K562 (cell line): ENCODE measurements around the gene OR2S2. TPM values are rescaled to one million over a fixed set of nuclear protein-coding genes. Genes with fewer than 3 reads are reported as not detected.

Experiments used
- ARID2 ChIP-seq: fragments of 450-650 bp; IDR thresholded peaks from 2 replicates; pipeline ENCODE4 v1.6.1; 2017; ENCODE audit warnings: antibody characterized with exemption, mild to moderate bottlenecking
- ARID4B ChIP-seq: sonication (generic); formaldehyde crosslinking; IDR thresholded peaks from 2 replicates; pipeline ENCODE4 v1.8.0; 2022; ENCODE audit warnings: mild to moderate bottlenecking, missing genetic modification reagents
- CBX3 ChIP-seq, 2 experiments: IDR thresholded peaks; 1 replicate in 1 of 2; 2 replicates in 1 of 2; pipeline ENCODE4 v1.6.1; 2012; ENCODE audit warnings: inconsistent platforms in 2 of 2, low read length in 2 of 2, borderline replicate concordance in 1 of 2, control low read depth in 1 of 2
- CGGBP1 ChIP-seq: fragments of 250-450 bp; sonication (Bioruptor Pico); IDR thresholded peaks from 2 replicates; pipeline ENCODE4 v1.9.0; 2021; ENCODE audit warnings: mild to moderate bottlenecking
- CHCHD3 ChIP-seq: fragments of 250-450 bp; sonication (Bioruptor Pico); IDR thresholded peaks from 2 replicates; pipeline ENCODE4 v2.1.2; 2022; ENCODE audit warnings: mild to moderate bottlenecking
- CTCF ChIP-seq, 3 experiments: IDR thresholded peaks in 2 of 3; conservative IDR thresholded peaks in 1 of 3; 2 replicates each; pipeline ENCODE4 v1.5.1; 2011 to 2012; ENCODE audit warnings: low read length in 3 of 3, mild to moderate bottlenecking in 3 of 3, control low read depth in 2 of 3, improper control_type of control experiment in 1 of 3, inconsistent platforms in 1 of 3, low read depth in 1 of 3, mixed read lengths in 1 of 3, moderate library complexity in 1 of 3; ENCODE audit not compliant: insufficient read depth in 2 of 3
- ELF2 ChIP-seq: fragments of 250-450 bp; sonication (Bioruptor Pico); IDR thresholded peaks from 2 replicates; pipeline ENCODE4 v1.5.0; 2021; ENCODE audit warnings: mild to moderate bottlenecking
- FIP1L1 ChIP-seq: fragments of 200-400 bp; formaldehyde crosslinking; IDR thresholded peaks from 2 replicates; pipeline ENCODE4 v1.6.1; 2018; ENCODE audit warnings: mild to moderate bottlenecking, low read depth, low read length; ENCODE audit not compliant: poor library complexity, severe bottlenecking
- FOXK2 ChIP-seq, 2 experiments: fragments of 450-650 bp; IDR thresholded peaks in 1 of 2; conservative IDR thresholded peaks in 1 of 2; 2 replicates each; pipeline ENCODE4 v1.6.1; 2016; ENCODE audit warnings: low read depth in 2 of 2, mild to moderate bottlenecking in 1 of 2
- FOXP1 ChIP-seq: sonication (generic); formaldehyde crosslinking; IDR thresholded peaks from 2 replicates; pipeline ENCODE4 v1.8.0; 2022; ENCODE audit warnings: mild to moderate bottlenecking, missing genetic modification reagents
- IRF2 ChIP-seq: sonication (generic); formaldehyde crosslinking; IDR thresholded peaks from 2 replicates; pipeline ENCODE4 v1.8.1; 2022; ENCODE audit warnings: mild to moderate bottlenecking, missing genetic modification reagents
- NCOA6 ChIP-seq: fragments of 450-650 bp; IDR thresholded peaks from 2 replicates; pipeline ENCODE4 v1.6.1; 2017; ENCODE audit warnings: mild to moderate bottlenecking
- RAD21 ChIP-seq, 2 experiments: fragments of 250-450 bp in 1 of 2; fragments of 450-650 bp in 1 of 2; sonication (Bioruptor Pico) in 1 of 2; formaldehyde crosslinking in 1 of 2; IDR thresholded peaks in 1 of 2; conservative IDR thresholded peaks in 1 of 2; 2 replicates each; pipeline versions ENCODE4 v1.4.0 to v1.8.0; 2020 to 2022; ENCODE audit warnings: mild to moderate bottlenecking in 2 of 2, moderate library complexity in 1 of 2
- SMAD3 ChIP-seq: fragments of 450-650 bp; formaldehyde crosslinking; conservative IDR thresholded peaks from 2 replicates; pipeline ENCODE4 v1.4.0; 2020; ENCODE audit warnings: mild to moderate bottlenecking
- SP1 ChIP-seq: sonication (generic); formaldehyde crosslinking; IDR thresholded peaks from 2 replicates; pipeline ENCODE4 v1.8.1; 2022; ENCODE audit warnings: mild to moderate bottlenecking, missing genetic modification reagents
- USF2 ChIP-seq: sonication (generic); formaldehyde crosslinking; IDR thresholded peaks from 2 replicates; pipeline ENCODE4 v1.5.0; 2020; ENCODE audit warnings: missing genetic modification reagents
- ZNF277 ChIP-seq: fragments of 250-450 bp; sonication (Bioruptor Pico); IDR thresholded peaks from 2 replicates; pipeline ENCODE4 v1.8.0; 2022; ENCODE audit warnings: inconsistent platforms, mild to moderate bottlenecking, moderate library complexity, borderline replicate concordance
- polyA plus RNA-seq, 8 experiments: library from polyadenylated mRNA; depleted of rRNA in 4 of 8; stranded (reverse) in 5 of 8; unstranded in 3 of 8; fragments of >200 nt; fragmentation: Nextera tagmentation in 2 of 8; fragmentation: Illumina TruSeq in 1 of 8; extraction: Ambion mirVana in 2 of 8; extraction: Trizol in 1 of 8; gene quantifications; 2 replicates each; pipeline versions ENCODE4 v1.2.1 to v1.2.3, GENCODE V29; 2011 to 2014; ENCODE audit warnings: inconsistent platforms in 1 of 8, missing spikeins in 1 of 8
- total RNA-seq, 7 experiments: library from RNA; depleted of rRNA in 6 of 7; stranded (reverse); fragments of >200 nt in 6 of 7; fragmentation: Illumina TruSeq in 2 of 7; extraction: Trizol in 2 of 7; gene quantifications; 2 replicates each; pipeline versions ENCODE4 v1.2.1 to v1.2.3, GENCODE V29; 2011 to 2021; ENCODE audit warnings: low replicate concordance in 1 of 7
- TF ChIP-seq, protein P1 (sequence below): fragments of 250-450 bp; sonication (Bioruptor Pico); IDR thresholded peaks from 2 replicates; pipeline ENCODE4 v1.8.0; 2021; ENCODE audit warnings: borderline replicate concordance, mild to moderate bottlenecking, moderate library complexity; ENCODE audit not compliant: poor library complexity, severe bottlenecking

Gene OR2S2
- total and polyA plus RNA-seq, 9 of the 15 experiments (the other 6 are each of a cell fraction or from before 2014, with no cell fraction given) = not detected

GRCh38 chr9:35914301-35914807, 43.6 kb downstream of the OR2S2 start (continued):
- TF ChIP-seq USF2 (CRISPR knock-in tag) (no peak), RAD21 (CRISPR knock-in tag; conservative IDR thresholded peaks at IDR 0.05 in 1 of 2, IDR thresholded peaks at IDR 0.05 in 1 of 2) (peak in 1 of 2 experiments; percentile 43; a peak in 2 of 4 replicates), CHCHD3 (CRISPR knock-in tag) (no peak), FOXK2 (conservative IDR thresholded peaks at IDR 0.05 in 1 of 2, IDR thresholded peaks at IDR 0.05 in 1 of 2; ENCODE audit: low read depth in 2 of 2) (peak; percentile 55 to 64; a peak in 3 of 4 replicates), FOXP1 (CRISPR knock-in tag) (no peak; the same call in 1 of the 2 replicates), CGGBP1 (CRISPR knock-in tag) (no peak), CTCF (IDR thresholded peaks at IDR 0.05 in 2 of 3, conservative IDR thresholded peaks at IDR 0.05 in 1 of 3; ENCODE audit: insufficient read depth in 2 of 3, low read depth in 1 of 3, low read length in 3 of 3) (peak in 2 of 3 experiments; percentile 26 to 27; a peak in 4 of 6 replicates), NCOA6 (no peak), FIP1L1 (no peak), SP1 (CRISPR knock-in tag) (peak; percentile 33; the same call in 1 of the 2 replicates), ZNF277 (no peak), ARID4B (CRISPR knock-in tag) (no peak), ELF2 (CRISPR knock-in tag) (no peak), IRF2 (CRISPR knock-in tag) (no peak), ARID2 (no peak), CBX3 (IDR thresholded peaks at IDR 0.05; ENCODE audit: borderline replicate concordance in 1 of 2, low read length in 2 of 2) (no peak; a peak in 1 of 3 replicates), SMAD3 (CRISPR knock-in tag) (0 out of 2 replicates have a peak, but pooled peaks have one; percentile 39)
- TF ChIP-seq, protein P1, sequence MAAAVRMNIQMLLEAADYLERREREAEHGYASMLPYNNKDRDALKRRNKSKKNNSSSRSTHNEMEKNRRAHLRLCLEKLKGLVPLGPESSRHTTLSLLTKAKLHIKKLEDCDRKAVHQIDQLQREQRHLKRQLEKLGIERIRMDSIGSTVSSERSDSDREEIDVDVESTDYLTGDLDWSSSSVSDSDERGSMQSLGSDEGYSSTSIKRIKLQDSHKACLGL (CRISPR knock-in tag) = no peak
